ENCODE measurements around the gene PRR5.

Gene PRR5

GRCh38 chr22:44730022-44730393 lies 28.0 kb downstream of the PRR5 start:
- H3K4me3 ChIP-seq (ENCODE audit: low read depth, low read length): no peak overlapping the region
- TF ChIP-seq CTCF (IDR thresholded peaks at IDR 0.05; ENCODE audit: insufficient read depth, low read depth, low read length, missing control alignments): no peak
- DNase-seq (ENCODE audit: low read depth): no peak

DNA sequence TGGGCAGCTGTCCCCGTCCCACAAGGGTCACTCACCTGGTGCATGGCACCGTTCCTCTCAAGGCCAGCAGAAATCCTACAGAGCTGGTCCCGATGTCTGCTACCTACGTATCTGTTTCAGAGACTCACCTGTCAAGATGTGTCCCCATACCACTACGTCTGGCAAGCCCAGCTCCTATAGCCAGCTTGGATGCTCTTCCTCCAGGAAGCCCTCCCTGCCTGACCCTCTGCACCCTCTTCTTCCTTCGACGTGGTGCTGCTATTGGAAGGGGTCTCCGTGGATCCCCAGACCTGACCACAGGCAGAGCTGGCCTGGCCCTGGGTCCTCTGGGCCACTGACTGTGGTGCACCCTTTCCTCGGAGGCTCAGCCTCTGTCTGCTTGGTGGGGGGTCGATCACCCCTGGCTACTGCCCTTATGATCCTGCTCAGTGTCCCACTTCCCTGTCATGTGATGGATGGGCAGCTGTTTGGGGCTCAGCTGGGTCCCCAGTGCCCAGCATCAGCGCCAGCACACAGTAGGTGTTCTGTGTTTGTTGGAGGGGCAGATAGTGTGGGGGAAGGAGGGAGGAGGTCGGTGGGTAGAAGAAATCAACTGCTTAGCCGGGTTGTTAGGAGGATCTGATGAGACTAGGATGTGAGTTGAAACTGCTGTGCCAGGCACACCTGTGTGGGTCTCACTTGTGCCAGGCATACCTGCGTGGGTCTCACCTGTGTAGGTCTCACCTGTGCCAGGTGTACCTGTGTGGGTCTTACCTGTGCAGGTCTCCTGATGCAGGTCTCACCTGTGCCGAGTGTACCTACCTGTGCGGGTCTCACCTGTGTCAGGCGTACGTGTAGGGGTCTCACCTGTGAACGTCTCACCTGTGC lies 28.7 kb downstream of the PRR5 start:
- no peak for DNase-seq (ENCODE audit: low read depth)
- no peak for TF ChIP-seq CTCF (IDR thresholded peaks at IDR 0.05; ENCODE audit: insufficient read depth, low read depth, low read length, missing control alignments)
- no peak overlapping the region for H3K4me3 ChIP-seq (ENCODE audit: low read depth, low read length)

GRCh38 chr22:44731357-44731970 lies 29.5 kb downstream of the PRR5 start:
- DNase-seq (ENCODE audit: low read depth): no peak
- no peak overlapping the region for H3K4me3 ChIP-seq (ENCODE audit: low read depth, low read length)
- no peak for TF ChIP-seq CTCF (IDR thresholded peaks at IDR 0.05; ENCODE audit: insufficient read depth, low read depth, low read length, missing control alignments)

- TF ChIP-seq CTCF (IDR thresholded peaks at IDR 0.05; ENCODE audit: insufficient read depth, low read depth, low read length, missing control alignments): no peak
- DNase-seq (ENCODE audit: low read depth): no peak
- no peak overlapping the region for H3K4me3 ChIP-seq (ENCODE audit: low read depth, low read length)
These were observed 30.1 kb downstream of the PRR5 start for GRCh38 chr22:44732017-44732561.

DNA sequence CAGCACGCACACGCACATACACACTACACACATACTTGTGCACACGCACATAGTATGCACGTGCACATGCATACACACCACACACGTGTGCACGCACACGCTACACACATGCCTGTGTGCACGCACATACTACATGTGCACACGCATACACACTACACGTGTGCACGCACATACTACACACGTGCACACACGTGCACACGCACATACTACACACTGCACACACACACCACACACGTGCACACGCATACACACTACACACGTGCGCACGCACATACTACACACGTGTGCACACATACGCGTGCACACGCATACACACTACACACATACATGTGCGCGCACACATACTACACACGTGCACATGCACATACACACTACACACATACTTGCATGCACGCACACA lies 30.7 kb downstream of the PRR5 start:
- no peak overlapping the region for H3K4me3 ChIP-seq (ENCODE audit: low read depth, low read length)
- no peak for DNase-seq (ENCODE audit: low read depth)
- TF ChIP-seq CTCF (IDR thresholded peaks at IDR 0.05; ENCODE audit: insufficient read depth, low read depth, low read length, missing control alignments): no peak

DNA sequence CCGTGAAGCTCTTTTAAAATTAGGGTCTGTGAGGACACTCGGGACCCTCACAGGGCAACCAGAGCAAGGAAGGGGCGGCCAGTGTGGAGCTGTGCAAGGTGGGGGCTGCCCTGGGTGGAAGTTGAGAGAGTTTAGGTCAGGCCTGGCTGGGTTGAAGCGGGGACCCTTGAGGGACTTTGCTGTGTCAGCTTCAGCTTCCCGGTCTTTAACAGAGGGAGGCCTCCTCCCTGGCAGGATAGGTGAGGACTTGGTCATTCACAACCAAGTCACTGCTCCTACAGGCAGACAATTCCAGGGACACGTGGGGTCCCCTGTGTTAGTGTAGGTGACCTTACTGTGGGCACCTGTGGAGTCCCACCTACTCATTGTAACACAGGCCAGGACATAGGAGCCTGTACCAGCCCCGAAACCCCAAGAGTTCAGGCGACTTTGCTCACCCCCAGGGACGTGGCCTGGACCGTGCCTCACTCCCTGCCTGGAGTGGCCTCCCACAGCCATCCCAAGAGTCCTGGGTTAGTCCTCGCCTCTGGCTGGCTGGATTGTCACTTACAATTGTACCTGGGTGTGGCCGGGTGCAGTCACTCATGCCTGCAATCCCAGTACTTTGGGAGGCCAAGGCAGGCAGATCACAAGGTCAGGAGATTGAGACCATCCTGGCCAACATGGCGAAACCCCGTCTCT lies 31.6 kb downstream of the PRR5 start:
- H3K4me3 ChIP-seq (ENCODE audit: low read depth, low read length): no peak overlapping the region
- no peak for TF ChIP-seq CTCF (IDR thresholded peaks at IDR 0.05; ENCODE audit: insufficient read depth, low read depth, low read length, missing control alignments)
- DNase-seq (ENCODE audit: low read depth): no peak

Data from GM12865 (cell line).